Muscle of back (tissue), 11 donors: ENCODE data around the gene TMEM141. TPM values are rescaled to one million over a fixed set of nuclear protein-coding genes. Genes with fewer than 3 reads are reported as not detected.
"Not testable (repeated sequence)": the region's sequence is repeated elsewhere in the genome, so short reads cannot be mapped to it uniquely, and the experiment has no call there.

ENCODE experiments used
- DNase-seq, 3 donors: peaks; one replicate each; pipeline versions ENCODE4 v3.0.0 to v3.0.0-alpha.2; 2013
- polyA plus RNA-seq, 10 donors: library from polyadenylated mRNA; unstranded; fragments of 120-200 nt; gene quantifications; one replicate each; pipeline ENCODE4 v1.2.1, GENCODE V29; 2013; ENCODE audit not compliant: insufficient read length in 10 of 10

The TMEM141 gene
- polyA plus RNA-seq, 10 donors: 24.8 to 43.7 (median 34.1) TPM

DNA sequence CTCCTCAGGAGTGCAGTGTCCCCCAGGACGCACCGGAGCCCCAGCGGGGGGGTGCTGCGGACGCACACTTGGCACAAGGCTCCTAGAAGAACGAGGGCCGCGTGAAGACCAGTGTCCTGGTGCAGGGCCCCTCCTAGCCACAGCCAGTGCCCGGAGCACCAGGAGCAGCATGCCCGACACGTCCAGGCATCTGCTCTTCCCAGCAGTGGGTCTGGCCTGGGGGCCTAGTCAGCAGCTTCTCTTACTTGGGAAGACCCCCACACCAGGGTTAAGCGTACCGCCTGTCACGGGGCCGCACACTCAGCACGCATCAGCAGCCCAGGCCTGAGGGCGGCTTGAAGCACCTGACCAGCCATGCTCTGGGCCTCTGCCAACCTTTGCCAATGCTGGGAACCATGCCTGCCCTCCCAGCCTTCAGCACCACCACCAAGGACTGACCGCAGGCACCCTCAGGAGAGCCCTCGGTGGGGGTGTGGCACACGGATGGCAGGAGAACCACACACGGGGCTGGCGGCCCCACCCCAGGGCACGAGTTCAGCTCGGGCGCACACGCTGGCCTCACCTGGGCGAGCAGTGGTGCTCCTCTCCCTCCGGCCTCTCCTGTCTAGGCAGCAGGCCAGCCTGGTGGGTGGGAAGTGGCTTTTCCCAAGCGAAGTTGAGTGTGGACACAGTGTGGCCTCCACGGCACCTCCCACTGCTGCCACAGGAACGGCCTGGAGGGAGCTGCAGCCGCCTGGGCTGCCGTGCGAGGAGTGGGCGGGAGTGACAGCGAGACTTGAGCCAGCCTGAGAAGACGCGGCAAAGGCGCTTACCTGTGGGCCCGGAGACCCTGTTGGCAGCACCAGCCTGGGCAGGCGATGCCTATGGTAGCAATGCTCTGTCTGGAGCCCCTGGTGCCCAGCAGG lies 39.1 kb downstream of the TMEM141 start:
- DNase-seq: no peak

DNA sequence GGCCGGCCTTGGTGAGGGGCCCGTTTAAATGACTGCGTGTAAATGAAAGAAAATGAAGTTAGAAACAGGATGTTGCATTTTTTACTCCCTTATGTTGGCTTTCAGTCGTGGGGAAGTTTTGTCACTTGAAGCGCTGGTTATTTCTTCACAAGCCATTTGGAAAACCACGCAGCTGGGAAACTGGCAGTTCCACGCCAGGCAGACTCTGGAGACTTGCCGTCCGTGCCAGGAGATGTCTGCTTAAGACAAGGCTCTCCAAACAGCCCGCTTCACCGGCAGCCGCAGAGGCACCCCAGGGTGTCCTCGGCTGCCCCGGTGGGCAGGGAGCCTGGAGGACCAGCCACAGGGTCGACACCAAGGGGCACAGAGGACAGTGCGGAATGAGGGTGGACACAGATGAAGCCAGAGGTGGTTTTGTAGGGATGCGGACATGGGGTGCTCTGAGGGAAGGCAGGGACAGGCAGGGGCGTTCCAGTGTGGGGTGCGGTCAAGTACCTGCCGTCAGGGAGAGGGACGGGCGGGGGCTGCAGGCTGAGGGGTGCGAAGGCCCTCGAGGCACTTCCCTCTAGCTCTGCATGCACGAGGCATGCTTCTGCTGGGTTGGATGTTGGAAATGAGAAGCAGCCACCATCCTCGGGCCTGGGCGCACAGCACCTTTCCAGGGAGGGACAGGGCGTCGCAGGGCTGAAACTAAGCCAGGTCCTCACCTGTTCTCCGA lies 40.0 kb downstream of the TMEM141 start:
- no peak for DNase-seq

DNA sequence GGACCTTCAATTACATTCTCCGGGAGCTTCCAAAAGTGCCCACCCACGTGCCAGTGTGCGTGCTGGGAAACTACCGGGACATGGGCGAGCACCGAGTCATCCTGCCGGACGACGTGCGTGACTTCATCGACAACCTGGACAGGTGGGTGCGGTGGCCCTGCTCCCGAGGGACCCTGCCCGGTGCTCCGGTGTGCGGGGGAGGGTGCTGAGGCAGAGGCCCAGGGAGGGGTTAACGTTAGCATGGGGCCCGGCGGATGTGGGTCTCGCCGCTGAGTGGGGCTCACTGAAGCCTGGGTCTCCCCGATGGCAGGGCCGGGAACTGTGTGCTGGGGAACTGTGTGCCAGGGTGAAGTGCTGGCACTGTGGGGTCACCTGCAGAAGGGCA lies 40.6 kb downstream of the TMEM141 start:
- no peak for DNase-seq

DNA sequence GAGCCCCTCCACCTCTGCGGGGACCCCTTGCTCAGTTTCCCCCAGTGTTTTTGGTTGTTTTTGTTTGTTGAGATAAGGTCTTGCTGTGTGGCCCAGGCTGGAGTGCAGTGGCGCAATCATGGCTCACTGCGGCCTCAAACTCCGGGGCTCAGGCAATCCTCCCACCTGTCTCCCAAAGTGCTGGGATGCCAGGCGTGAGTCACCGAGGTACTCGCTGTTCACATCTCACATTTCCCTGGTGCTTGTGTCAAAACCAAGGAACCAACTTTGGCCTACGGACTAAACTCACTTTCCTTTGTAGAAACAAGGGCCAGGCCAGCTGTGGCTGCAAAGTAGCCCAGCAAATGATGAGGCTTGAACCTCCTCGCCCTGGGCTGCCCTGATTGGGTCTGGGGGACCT lies 41.4 kb downstream of the TMEM141 start:
- DNase-seq: no peak

DNA sequence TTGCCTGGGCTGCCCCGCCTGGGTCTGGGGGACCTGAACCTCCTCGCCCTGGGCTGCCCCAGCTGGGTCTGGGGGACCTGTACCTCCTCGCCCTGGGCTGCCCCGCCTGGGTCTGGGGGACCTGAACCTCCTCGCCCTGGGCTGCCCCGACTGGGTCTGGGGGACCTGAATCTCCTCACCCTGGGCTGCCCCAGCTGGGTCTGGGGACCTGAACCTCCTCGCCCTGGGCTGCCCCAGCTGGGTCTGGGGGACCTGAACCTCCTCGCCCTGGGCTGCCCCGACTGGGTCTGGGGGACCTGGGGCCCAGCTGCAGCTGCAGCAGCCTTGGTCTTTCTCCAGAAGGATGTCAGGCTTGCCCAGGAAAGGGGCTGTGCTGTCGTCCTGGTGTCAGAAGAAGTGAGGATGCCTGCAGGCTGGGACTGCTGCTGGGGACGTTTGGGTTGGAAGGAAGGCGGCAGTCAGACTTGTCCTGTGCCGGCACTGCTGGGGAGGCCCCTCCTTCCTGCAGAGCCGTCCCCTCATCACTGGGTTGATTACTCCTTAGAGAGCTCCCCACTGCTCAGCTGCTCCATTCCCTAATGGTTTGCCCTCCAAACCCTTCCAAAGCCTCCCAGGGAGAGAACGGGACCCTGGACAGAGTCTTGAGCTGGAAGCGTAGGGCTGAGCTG lies 42.4 kb downstream of the TMEM141 start:
- not testable (repeated sequence) for DNase-seq

DNA sequence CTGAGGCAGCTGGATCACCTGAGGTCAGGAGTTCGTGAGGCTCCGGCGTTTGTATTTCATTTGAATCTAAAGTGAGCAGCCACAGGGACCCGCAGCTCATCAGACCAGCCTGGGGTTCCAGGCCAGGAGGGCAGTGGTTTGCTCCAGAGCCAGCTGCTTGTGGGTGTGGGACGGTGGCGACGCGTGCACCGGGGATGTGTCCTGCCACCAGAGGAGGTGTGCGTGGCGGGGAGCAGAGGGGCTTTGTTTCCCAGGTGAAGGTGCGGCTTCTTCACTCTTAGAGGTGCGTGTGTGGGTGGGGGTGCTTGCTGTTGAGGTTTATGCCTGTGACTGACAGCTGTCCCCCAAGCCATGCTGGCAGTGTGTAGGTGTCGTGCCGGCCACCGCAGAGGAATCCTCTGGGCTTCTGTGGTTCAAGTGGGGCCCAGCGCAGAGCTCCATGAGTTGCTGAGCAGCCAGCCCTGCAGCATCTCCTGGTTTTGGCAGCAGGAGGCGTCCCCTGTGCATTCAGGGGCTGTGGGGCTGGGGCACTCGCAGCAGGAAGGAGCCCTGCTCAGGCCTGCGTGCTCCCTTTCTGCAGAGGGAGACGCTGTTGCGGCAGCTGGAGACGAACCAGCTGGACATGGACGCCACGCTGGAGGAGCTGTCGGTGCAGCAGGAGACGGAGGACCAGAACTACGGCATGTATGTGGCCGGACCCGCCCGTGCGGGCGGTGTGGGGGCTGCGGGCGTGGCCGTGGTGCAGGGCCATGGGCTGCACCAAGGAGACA lies 44.2 kb downstream of the TMEM141 start:
- no peak for DNase-seq

DNA sequence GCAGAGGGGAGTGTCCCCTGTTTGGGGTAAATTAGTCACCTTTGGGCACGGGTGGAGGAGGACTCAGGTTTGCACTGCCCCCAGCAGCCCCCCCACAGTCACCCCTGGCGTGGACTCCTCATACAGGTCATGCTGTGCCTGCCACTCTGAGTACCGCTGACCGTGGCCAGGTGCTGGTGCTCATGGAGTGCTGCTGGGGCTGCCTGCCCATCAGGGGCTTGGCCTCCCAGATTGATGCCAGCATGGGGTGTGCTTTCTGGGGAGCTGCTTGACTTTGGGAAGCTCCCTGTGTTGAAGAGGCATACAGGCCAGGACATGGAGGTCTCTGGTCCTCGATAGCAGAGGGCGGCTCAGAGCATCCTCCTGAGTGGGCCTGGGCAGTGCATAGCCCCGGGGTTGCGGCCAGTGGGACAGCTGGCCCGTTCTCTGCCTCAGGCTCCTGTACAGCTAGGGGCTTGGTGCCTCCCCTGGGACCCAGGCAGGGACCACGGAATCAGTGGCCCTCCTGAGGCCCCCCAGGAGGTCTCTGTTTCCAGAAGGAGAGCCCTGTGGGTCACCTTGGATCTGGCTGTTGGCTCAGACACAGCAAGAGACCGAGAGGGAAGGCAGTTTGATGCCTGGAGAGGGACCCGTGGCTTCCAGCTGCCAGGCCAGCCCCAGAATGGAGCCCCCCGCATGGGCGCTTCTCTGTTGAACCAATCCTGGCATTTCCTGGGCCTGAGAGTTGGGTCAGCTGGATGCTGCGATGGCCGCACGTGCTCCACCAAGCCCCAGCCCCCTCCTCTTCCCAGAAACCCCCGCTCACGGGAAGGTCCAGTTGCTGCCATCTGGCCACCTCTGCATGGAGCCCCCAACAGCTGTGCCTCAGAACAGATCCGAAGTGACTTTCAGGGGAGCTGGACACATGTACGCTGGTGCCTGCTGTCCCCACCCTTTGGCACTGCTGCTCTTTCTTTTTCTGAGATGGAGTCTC lies 45.1 kb downstream of the TMEM141 start:
- peak in 1 of 3 donors; percentile 26 for DNase-seq

DNA sequence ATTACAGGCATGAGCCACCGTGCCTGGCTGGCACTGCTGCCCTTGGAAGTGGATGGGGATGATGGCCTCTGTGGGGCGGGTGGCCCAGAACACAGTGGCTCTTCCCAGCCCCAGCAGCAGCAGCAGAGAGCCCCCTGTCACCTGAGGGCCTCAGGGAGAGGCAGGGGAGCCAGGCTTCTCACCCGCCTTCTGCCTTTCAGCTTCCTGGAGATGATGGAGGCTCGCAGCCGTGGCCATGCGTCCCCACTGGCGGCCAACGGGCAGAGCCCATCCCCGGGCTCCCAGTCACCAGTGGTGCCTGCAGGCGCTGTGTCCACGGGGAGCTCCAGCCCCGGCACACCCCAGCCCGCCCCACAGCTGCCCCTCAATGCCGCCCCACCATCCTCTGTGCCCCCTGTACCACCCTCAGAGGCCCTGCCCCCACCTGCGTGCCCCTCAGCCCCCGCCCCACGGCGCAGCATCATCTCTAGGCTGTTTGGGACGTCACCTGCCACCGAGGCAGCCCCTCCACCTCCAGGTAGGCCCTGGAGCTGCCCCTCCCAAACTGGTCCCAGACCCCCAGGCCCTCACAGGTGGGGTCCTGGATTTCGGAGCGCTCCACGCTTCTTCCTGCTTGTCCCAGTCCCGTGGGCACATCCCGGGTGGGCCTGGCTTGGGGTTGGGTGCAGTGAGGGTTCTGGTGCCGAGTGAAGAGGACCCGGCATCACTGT lies 46.2 kb downstream of the TMEM141 start:
- DNase-seq: no peak

DNA sequence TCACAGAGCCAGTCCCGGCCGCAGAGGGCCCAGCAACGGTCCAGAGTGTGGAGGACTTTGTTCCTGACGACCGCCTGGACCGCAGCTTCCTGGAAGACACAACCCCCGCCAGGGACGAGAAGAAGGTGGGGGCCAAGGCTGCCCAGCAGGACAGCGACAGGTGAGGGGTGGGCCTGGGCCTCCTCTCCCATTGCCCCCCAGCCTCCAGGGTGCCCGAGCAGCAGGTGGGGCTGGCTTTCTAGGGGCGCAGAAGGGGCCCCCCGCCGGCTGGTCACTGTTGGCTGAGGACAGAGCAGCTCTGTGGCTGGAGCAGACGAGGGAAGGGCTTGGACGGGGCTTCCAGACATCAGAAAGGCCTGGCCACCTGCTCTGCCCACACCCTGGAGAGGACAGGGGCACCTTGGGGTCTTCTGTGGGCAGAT lies 46.7 kb downstream of the TMEM141 start:
- not testable (repeated sequence) for DNase-seq

DNA sequence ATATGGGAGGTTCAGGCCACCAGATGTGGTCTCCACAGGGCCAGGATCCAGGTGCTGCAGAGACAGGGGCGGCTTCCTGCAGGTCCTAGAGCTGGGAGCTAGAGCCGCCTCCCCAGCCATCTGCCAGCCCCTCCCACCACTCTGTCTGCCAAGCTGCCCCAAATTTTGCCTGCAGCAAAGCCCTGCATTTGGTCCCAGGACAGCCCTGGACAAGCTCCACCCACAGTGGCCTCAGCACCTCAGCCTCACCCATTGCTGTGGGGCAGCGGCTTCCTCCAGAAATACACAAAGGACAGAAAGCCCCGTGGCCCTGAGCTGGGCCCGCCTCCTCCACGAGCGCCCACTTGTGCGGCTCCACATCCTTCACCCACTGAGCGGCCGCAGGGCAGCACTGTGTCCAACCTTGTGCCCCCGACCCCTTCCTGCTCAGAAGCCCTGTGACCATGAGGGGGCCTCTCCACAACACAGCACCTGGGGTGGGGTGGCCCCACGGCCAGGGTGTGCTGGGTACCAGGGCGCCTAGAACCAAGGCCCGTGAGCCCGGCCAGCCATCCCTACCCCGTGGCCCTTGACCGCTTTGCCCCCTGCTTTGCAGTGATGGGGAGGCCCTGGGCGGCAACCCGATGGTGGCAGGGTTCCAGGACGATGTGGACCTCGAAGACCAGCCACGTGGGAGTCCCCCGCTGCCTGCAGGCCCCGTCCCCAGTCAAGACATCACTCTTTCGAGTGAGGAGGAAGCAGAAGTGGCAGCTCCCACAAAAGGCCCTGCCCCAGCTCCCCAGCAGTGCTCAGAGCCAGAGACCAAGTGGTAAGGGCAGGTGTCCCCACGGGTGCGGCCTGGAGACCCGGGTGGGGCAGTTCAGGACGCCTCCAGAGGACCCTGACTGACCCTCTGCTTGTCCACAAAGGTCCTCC lies 47.4 kb downstream of the TMEM141 start:
- DNase-seq: no peak

DNA sequence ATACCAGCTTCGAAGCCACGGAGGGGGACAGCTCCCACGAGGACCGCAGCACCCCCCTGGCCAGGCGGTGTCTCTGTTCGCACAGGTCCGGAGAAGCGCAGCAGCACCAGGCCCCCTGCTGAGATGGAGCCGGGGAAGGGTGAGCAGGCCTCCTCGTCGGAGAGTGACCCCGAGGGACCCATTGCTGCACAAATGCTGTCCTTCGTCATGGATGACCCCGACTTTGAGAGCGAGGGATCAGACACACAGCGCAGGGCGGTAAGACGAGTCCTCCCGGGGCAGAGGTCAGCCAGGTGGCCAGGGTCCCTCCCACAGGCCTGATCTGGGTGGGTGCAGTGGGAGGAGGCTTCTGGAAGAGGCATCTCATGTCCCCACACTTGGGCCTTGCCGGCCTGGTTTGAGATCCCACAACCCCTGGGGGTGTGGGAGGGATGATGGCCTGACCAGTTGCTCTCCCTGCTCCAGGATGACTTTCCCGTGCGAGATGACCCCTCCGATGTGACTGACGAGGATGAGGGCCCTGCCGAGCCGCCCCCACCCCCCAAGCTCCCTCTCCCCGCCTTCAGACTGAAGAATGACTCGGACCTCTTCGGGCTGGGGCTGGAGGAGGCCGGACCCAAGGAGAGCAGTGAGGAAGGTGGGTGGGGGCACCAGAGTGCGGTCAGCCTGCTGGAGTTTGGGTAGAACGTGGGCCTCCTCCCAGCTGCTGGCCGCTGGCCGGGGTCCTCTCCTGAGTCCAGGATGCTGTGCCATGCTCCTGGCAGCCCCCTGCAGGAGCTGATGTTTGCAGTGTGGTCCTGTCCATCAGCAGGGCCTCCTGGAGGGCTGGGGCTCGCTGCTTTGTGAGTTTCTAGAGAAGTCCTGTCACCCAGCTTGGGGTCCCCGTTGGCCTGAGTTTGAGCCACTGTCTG lies 48.3 kb downstream of the TMEM141 start:
- no peak for DNase-seq

DNA sequence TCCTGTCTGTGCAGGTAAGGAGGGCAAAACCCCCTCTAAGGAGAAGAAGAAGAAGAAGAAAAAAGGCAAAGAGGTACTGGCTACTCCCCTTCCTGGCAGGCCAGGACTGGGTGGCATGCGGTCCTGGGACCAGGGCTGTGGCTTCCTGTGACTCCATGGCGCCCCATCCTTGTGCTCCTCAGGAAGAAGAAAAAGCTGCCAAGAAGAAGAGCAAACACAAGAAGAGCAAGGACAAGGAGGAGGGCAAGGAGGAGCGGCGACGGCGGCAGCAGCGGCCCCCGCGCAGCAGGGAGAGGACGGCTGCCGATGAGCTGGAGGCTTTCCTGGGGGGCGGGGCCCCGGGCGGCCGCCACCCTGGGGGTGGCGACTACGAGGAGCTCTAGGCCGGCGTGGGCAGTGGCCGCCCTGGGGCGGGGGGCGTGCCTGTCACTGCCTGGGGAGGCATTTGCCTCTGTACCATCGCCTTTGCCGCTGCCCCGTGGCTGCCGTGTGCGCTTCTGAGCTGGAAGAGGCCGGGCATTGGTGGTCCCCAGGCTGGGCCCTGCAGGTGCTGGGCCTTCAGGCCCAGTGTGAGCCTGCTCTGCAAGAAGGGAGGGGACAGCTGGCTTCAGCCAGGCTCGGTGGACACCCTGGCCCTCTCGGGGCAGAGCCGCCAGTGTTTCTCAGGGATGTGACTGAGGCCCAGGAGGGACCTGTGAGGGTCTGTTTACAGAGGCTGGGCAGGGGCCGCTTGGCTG lies 49.2 kb downstream of the TMEM141 start:
- DNase-seq: peak in 1 of 3 donors; percentile 42

DNA sequence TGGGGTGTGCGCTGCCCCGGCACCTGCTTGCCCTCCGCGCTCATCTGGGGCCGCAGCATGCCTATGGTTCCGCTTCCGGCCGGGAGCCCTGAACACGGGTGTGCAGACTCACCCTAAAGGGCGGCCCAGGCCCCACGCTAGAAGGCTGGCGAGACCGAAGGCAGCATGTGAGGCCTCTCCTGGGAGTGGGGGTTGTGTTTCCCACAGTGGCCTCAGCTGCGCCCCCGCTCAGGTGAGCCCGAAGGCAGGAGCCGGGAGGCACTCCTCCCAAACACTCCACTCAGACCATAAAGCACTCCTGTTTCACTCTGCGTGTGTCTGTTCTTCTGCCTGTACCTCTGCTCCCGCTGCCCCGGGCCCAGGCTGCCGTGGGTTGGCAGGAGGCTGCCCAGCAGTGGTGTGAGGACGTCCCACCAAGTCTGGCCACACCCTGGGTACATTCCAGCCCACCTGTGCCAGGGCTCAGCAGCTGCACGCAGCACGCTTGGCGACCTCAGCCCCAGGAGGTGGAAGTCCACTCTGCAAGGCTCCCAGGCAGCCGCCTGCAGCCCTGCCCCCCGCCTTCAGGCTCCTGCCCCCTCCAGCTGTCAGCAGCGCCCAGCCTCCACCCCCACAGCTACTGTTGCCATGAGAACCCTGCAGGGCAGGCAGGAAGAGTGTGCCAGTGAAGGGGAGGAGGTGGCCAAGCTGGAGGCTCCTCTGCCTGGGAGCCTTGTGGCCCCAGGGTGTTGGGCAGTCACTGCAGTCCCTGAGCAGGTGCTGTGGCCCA lies 49.9 kb downstream of the TMEM141 start:
- peak in 2 of 3 donors; percentile 33 to 75 for DNase-seq

DNA sequence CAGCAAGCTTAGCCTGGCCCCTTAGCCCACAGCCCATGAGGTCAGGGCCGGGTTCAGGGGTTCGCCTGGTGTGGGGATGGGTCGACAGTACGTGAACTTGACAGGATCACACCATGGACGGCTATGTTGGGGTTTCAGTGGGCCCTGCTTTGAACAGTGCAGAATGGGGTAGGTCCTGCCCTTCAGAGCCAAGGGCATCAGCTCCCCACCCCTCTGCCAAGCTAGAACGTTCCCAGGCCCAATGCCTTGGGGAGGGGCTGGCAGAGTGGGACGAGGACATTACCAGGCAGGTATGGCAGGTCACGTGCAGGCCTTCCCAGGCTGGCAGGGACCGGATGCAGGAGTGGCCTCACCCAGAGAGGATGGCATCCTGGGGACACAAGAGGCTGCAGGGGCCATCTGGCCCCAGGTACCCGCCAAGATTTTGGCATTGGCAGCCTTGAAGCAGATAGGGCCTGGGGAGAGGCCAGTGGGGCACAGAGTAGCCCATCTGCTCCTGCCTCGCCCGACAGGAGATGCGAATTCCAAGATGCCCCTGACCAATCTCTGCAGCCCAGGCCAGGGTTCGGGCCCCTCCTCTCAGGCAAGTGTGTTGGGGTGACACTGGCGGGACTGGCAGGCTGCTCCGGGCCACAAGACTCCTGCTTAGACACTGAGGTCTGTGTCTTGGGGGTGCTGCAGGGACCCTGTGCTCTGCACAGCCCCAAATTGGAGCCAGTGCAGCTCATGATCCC lies 50.7 kb downstream of the TMEM141 start:
- DNase-seq: peak in 1 of 3 donors; percentile 27

DNA sequence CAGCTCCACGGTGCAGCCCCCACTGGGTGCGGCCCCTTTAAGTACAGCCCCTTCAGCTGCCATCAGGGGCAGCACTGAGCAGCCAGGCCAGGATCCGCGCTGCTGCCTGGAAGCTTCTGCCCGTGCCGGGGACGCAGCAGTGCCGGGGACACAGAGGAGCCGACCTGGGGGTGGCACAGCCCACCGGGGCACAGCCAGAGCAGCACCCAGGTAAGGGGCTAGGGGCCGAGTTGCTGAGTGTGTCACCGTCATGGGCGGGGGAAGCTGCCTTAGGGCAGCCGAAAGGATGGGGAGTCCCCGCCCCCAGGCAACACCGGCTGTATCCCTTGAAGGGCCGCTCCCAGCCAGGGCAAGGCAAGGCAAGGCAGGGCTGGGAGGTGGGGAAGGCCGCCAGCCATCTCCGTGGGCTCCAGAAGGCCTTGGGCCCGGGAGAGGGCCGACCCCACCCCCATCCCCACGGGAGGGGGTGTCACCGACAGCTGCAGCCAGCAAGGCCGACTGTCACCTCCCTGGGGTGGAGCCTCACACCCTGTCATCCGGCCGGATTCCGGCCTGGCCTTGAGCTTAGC lies 51.3 kb downstream of the TMEM141 start, which contains the start of gene AJM1:
TSS of gene AJM1 (plus strand) at position 99 of the 569 bp plus-strand sequence. CDS start 1,937 bp downstream, outside the sequence.
- peak; percentile 59 to 93 (median 81) for DNase-seq
